Measurements from ENCODE around the gene SCT. TPM values are rescaled to one million over a fixed set of nuclear protein-coding genes. Genes with fewer than 3 reads are reported as not detected.

Gene SCT
- total RNA-seq, 2 donors from 2014 or later = not detected

DNA sequence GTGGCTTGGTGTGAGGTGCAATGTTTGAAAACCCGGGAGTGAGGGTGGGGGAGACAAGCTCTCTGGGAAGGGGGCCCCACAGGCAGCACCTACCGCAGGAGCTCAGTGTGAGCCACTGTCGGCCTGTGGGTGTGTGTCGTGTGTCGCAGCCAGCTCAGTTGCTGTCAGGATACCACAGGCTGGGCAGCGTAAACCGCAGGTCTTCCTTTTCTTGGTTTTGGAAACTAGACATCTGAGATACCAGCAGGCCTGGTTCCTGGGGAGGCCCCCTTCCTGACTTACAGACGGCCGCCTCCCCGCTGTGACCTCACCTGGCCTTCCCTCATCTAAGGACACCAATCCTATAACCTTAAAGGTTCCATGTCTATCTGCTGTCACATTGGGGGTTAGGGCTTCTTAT is 30.6 kb downstream of the SCT start:
- ATAC-seq (no peak), DNase-seq (no peak)
- Histone ChIP-seq H3K27me3 (no peaks in the 10 kb centered on the region), H3K36me3 (replicated peaks in 1 of 2; ENCODE audit: insufficient read depth in 1 of 2, low read depth in 2 of 2) (peaks cover 18 to 41% of the 10 kb centered on the region in 2 donors), H3K27ac (no peak overlapping the region), H3K9me3 (no peaks in the 10 kb centered on the region), H3K4me1 (no peaks in the 10 kb centered on the region), H3K4me3 (no peak overlapping the region)
- 90 to 92% methylated on average over 10 of the region's 10 CpGs for WGBS, 2 donors
- TF ChIP-seq, protein P1, sequence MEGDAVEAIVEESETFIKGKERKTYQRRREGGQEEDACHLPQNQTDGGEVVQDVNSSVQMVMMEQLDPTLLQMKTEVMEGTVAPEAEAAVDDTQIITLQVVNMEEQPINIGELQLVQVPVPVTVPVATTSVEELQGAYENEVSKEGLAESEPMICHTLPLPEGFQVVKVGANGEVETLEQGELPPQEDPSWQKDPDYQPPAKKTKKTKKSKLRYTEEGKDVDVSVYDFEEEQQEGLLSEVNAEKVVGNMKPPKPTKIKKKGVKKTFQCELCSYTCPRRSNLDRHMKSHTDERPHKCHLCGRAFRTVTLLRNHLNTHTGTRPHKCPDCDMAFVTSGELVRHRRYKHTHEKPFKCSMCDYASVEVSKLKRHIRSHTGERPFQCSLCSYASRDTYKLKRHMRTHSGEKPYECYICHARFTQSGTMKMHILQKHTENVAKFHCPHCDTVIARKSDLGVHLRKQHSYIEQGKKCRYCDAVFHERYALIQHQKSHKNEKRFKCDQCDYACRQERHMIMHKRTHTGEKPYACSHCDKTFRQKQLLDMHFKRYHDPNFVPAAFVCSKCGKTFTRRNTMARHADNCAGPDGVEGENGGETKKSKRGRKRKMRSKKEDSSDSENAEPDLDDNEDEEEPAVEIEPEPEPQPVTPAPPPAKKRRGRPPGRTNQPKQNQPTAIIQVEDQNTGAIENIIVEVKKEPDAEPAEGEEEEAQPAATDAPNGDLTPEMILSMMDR (IDR thresholded peaks at IDR 0.05) = no peak
- TF ChIP-seq POLR2A (IDR thresholded peaks at IDR 0.05) = no peak
- intact Hi-C loops (cut with DNase I) = no loop called here

DNA sequence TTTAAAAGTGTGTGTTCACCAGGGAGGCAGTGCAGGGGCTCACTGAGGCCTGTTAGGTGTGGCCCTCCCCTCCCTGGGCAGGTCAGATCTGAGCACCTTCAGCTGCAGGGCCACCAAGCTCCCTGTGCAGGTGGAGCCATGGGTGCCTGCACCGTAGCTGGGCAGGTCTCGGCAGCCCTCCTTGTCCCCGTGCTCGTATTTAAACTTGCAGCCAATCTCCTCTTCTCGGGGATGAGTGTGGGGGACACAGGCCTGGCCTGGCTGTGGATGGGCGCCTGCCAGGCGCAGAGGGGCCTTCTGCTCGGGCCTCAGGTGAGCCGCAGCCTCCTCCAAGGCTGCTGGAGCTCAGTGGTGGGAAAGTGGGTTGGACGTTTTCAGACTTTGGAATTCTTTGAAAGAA is 31.6 kb downstream of the SCT start:
- intact Hi-C loops (cut with DNase I) = no loop called here
- Histone ChIP-seq H3K4me1 (no peaks in the 10 kb centered on the region), H3K27me3 (no peaks in the 10 kb centered on the region), H3K36me3 (replicated peaks in 1 of 2; ENCODE audit: insufficient read depth in 1 of 2, low read depth in 2 of 2) (peaks cover 18 to 41% of the 10 kb centered on the region in 2 donors), H3K4me3 (no peak overlapping the region), H3K9me3 (no peaks in the 10 kb centered on the region), H3K27ac (no peak overlapping the region)
- no peak for TF ChIP-seq POLR2A (IDR thresholded peaks at IDR 0.05)
- TF ChIP-seq, protein P1 (IDR thresholded peaks at IDR 0.05) = no peak
- DNase-seq (no peak), ATAC-seq (no peak)
- WGBS, 2 donors = 87 to 90% methylated on average over 3 to 10 of the region's 10 CpGs

DNA sequence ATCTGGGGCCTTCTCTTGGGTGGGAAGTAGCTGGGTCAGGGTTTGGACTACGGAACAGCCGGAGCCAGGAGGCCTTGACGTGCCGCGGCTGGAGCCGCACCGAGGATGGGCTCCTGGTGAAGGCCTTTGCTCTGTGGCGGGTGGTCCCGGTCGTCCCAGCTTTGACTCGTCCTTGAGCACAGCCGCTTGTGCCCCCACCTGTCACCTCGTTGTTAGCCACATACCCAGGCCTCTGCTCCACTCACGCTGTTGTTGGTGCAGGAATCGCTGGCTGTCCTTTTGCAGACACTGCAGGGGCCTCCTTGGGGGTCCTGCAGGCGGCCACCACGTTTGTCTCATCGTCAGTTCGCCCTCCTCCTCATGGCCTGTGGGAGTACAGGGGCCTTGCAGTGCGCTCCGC is 33.6 kb downstream of the SCT start:
- TF ChIP-seq, protein P1 (IDR thresholded peaks at IDR 0.05) = no peak
- TF ChIP-seq POLR2A (IDR thresholded peaks at IDR 0.05) = no peak
- Histone ChIP-seq H3K36me3 (replicated peaks in 1 of 2; ENCODE audit: insufficient read depth in 1 of 2, low read depth in 2 of 2) (peaks cover 18 to 41% of the 10 kb centered on the region in 2 donors), H3K27me3 (no peaks in the 10 kb centered on the region), H3K9me3 (no peaks in the 10 kb centered on the region), H3K4me1 (no peaks in the 10 kb centered on the region), H3K27ac (no peak overlapping the region), H3K4me3 (no peak overlapping the region)
- no peak for ATAC-seq
- 91 to 96% methylated on average over 12 to 14 of the region's 21 CpGs for WGBS, 2 donors
- intact Hi-C loops (cut with DNase I) = no loop called here
- DNase-seq = no peak

DNA sequence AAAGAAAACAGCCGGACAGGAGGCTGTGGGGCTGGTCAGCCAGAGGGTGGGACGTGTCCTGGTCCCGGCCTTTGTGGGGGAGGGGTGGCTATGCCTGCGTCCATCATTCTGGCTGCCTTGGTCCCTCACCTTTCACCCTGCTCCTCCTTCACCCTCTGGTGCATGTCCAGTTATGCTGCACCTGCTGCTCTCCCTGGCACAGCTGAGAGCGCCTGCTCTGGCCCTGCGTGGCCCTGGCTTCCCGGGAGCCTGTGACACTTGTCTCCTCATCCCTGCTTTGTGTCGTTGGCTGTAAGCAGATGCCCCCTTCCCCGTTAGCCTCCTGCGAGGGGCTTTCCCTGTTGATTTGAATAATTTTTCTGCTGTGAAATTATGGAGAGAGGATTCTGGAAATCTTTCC is 34.1 kb downstream of the SCT start:
- no peak for TF ChIP-seq POLR2A (IDR thresholded peaks at IDR 0.05)
- TF ChIP-seq, protein P1 (IDR thresholded peaks at IDR 0.05) = no peak
- intact Hi-C loops (cut with DNase I) = no loop called here
- H3K4me1 ChIP-seq = no peaks in the 10 kb centered on the region
- ATAC-seq = no peak
- DNase-seq = no peak
- H3K27ac ChIP-seq = no peak overlapping the region
- no peaks in the 10 kb centered on the region for H3K27me3 ChIP-seq
- no peaks in the 10 kb centered on the region for H3K9me3 ChIP-seq
- no peak overlapping the region for H3K4me3 ChIP-seq
- 87 to 88% methylated on average over 10 of the region's 10 CpGs for WGBS, 2 donors
- H3K36me3 ChIP-seq (replicated peaks in 1 of 2; ENCODE audit: insufficient read depth in 1 of 2, low read depth in 2 of 2) = peaks cover 18 to 38% of the 10 kb centered on the region in 2 donors

DNA sequence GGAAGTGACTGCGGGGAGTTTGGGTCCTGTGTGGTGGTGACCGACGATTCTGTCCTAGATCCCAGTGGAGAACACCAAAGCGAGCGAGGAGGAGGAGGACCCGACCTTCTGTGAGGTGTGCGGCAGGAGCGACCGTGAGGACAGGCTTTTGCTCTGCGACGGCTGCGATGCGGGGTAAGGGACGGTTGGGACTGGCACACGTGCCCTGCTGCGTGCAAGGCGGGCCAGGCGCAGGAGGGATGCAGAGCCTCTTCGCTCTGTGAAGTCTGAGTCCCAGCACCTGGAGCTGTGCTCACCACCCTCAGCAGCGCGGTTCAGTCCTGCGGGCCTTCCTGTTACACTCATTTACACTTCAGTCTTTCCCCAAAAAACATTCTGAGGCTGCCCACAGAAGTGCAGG is 34.5 kb downstream of the SCT start:
- Histone ChIP-seq H3K9me3 (no peaks in the 10 kb centered on the region), H3K4me1 (no peaks in the 10 kb centered on the region), H3K36me3 (replicated peaks in 1 of 2; ENCODE audit: insufficient read depth in 1 of 2, low read depth in 2 of 2) (peaks cover 18 to 38% of the 10 kb centered on the region in 2 donors), H3K4me3 (no peak overlapping the region), H3K27ac (no peak overlapping the region), H3K27me3 (no peaks in the 10 kb centered on the region)
- WGBS, 2 donors = 92 to 97% methylated on average over 22 of the region's 22 CpGs
- no peak for TF ChIP-seq POLR2A (IDR thresholded peaks at IDR 0.05)
- TF ChIP-seq, protein P1 (IDR thresholded peaks at IDR 0.05) = no peak
- intact Hi-C loops (cut with DNase I) = no loop called here
- no peak for DNase-seq
- no peak for ATAC-seq

Measured in body of pancreas (tissue), 4 donors.